ENCODE results near the gene CAMKMT. TPM values are rescaled to one million over a fixed set of nuclear protein-coding genes. Genes with fewer than 3 reads are reported as not detected.
A peak's percentile ranks its signal among the peaks of the same experiment; 100 is the strongest.

The CAMKMT gene
- total RNA-seq, 1 experiment from 2014 or later, result 2.7 TPM

GRCh38 chr2:44715671-44716081 lies 353.9 kb downstream of the CAMKMT start:
- H3K9me3 ChIP-seq (ENCODE audit: low read length), result no peaks in the 10 kb centered on the region
- no peak overlapping the region for H3K4me3 ChIP-seq (ENCODE audit: low read length)
- ChIA-PET CTCF (interaction anchor here (1.5 kb wide), 1 partner anchor 236 kb away, joined by 13 read pairs; no protein-coding TSS in a partner anchor), POLR2A (ENCODE audit: unreplicated experiment) (no interaction called here)
- intact Hi-C loops (cut with micrococcal nuclease), result loop anchor here (1.0 kb wide), 4 partner anchors 155 to 323 kb away; no protein-coding TSS in a partner anchor
- TF ChIP-seq CTCF (conservative IDR thresholded peaks at IDR 0.05; ENCODE audit: low read depth, low read length), result peak; percentile 82
- no peak for TF ChIP-seq EZH2 (IDR thresholded peaks at IDR 0.05; ENCODE audit: low read length, unreplicated experiment)
- no peak overlapping the region for H3K4me2 ChIP-seq (ENCODE audit: low read length)
- no TSS peak for BruUV-seq (replicated peaks)
- H3K79me2 ChIP-seq (ENCODE audit: low read length), result no peaks in the 10 kb centered on the region
- peak; percentile 87 for ATAC-seq
- H3K27ac ChIP-seq (ENCODE audit: low read length), result no peak overlapping the region
- DNase-seq, result peak; percentile 72
- no peak overlapping the region for H2AFZ ChIP-seq (ENCODE audit: low read length)
- H3K27me3 ChIP-seq (ENCODE audit: low read length), result no peaks in the 10 kb centered on the region
- no peaks in the 10 kb centered on the region for H4K20me1 ChIP-seq (ENCODE audit: low read length)
- H3K36me3 ChIP-seq (ENCODE audit: low read depth, low read length), result no peaks in the 10 kb centered on the region
- H3F3A ChIP-seq (ENCODE audit: low read length, unreplicated experiment), result no peaks in the 10 kb centered on the region
- no peaks in the 10 kb centered on the region for H3K4me1 ChIP-seq (ENCODE audit: insufficient read depth, low read length)
- no peaks in the 10 kb centered on the region for H3K9me2 ChIP-seq (replicated peaks; ENCODE audit: low read length)
- no peak overlapping the region for H3K9ac ChIP-seq (ENCODE audit: low read length)

GRCh38 chr2:44716131-44716530 lies 354.4 kb downstream of the CAMKMT start:
- CTCF ChIA-PET, result no interaction called here
- H3K27ac ChIP-seq (ENCODE audit: low read length), result no peak overlapping the region

GRCh38 chr2:44718431-44718830 lies 356.7 kb downstream of the CAMKMT start:
- H3K4me3 ChIP-seq (ENCODE audit: low read length), result no peak overlapping the region
- no peaks in the 10 kb centered on the region for H3K27me3 ChIP-seq (ENCODE audit: low read length)
- intact Hi-C loops (cut with micrococcal nuclease), result no loop called here
- POLR2A ChIA-PET (ENCODE audit: unreplicated experiment), result interaction anchor here (0.6 kb wide), 1 partner anchor 235 kb away, joined by 3 read pairs; no protein-coding TSS in a partner anchor
- no peak overlapping the region for H3K4me2 ChIP-seq (ENCODE audit: low read length)
- ATAC-seq (no peak), DNase-seq (no peak)
- H3K36me3 ChIP-seq (ENCODE audit: low read depth, low read length), result no peaks in the 10 kb centered on the region
- no peaks in the 10 kb centered on the region for H3K9me3 ChIP-seq (ENCODE audit: low read length)
- H4K20me1 ChIP-seq (ENCODE audit: low read length), result no peaks in the 10 kb centered on the region
- H3K4me1 ChIP-seq (ENCODE audit: insufficient read depth, low read length), result no peaks in the 10 kb centered on the region
- CTCF ChIA-PET, result interaction anchor here (1.2 kb wide), 1 partner anchor 239 kb away, joined by 3 read pairs; no protein-coding TSS in a partner anchor
- H3K9ac ChIP-seq (ENCODE audit: low read length), result no peak overlapping the region
- no TSS peak for BruUV-seq (replicated peaks)
- H2AFZ ChIP-seq (ENCODE audit: low read length), result no peak overlapping the region
- TF ChIP-seq CTCF (conservative IDR thresholded peaks at IDR 0.05; ENCODE audit: low read depth, low read length), result no peak
- H3K27ac ChIP-seq (ENCODE audit: low read length), result no peak overlapping the region
- H3K79me2 ChIP-seq (ENCODE audit: low read length), result no peaks in the 10 kb centered on the region
- no peaks in the 10 kb centered on the region for H3K9me2 ChIP-seq (replicated peaks; ENCODE audit: low read length)
- no peaks in the 10 kb centered on the region for H3F3A ChIP-seq (ENCODE audit: low read length, unreplicated experiment)

More at GRCh38 chr2:44716131-44716530, 354.4 kb downstream of the CAMKMT start:
- intact Hi-C loops (cut with micrococcal nuclease), result no loop called here
- H3K9me3 ChIP-seq (ENCODE audit: low read length), result no peaks in the 10 kb centered on the region
- no peaks in the 10 kb centered on the region for H3K36me3 ChIP-seq (ENCODE audit: low read depth, low read length)
- POLR2A ChIA-PET (ENCODE audit: unreplicated experiment), result no interaction called here
- no peak overlapping the region for H3K4me3 ChIP-seq (ENCODE audit: low read length)
- no peaks in the 10 kb centered on the region for H3K27me3 ChIP-seq (ENCODE audit: low read length)
- H3K4me1 ChIP-seq (ENCODE audit: insufficient read depth, low read length), result no peaks in the 10 kb centered on the region
- no peaks in the 10 kb centered on the region for H4K20me1 ChIP-seq (ENCODE audit: low read length)
- BruUV-seq (replicated peaks), result no TSS peak
- no peaks in the 10 kb centered on the region for H3K79me2 ChIP-seq (ENCODE audit: low read length)
- no peak overlapping the region for H3K4me2 ChIP-seq (ENCODE audit: low read length)
- H3F3A ChIP-seq (ENCODE audit: low read length, unreplicated experiment), result no peaks in the 10 kb centered on the region
- DNase-seq (no peak), ATAC-seq (no peak)
- TF ChIP-seq CTCF (conservative IDR thresholded peaks at IDR 0.05; ENCODE audit: low read depth, low read length) (no peak), EZH2phosphoT487 (IDR thresholded peaks at IDR 0.05; ENCODE audit: borderline replicate concordance, low read length) (no peak), EZH2 (IDR thresholded peaks at IDR 0.05; ENCODE audit: low read length, unreplicated experiment) (no peak)
- H2AFZ ChIP-seq (ENCODE audit: low read length), result no peak overlapping the region
- H3K9me2 ChIP-seq (replicated peaks; ENCODE audit: low read length), result no peaks in the 10 kb centered on the region
- H3K9ac ChIP-seq (ENCODE audit: low read length), result no peak overlapping the region

Data from PC-3 (cell line).